HG03565 (cell line): ENCODE data around the gene RECQL5.

Experiments used
- ATAC-seq: cut with Tn5 transposase; IDR thresholded peaks from one replicate; pipeline ENCODE4 v1.9.1; 2021; ENCODE audit warnings: mild to moderate bottlenecking, moderate library complexity; ENCODE audit not compliant: unreplicated experiment

The RECQL5 gene

GRCh38 chr17:75619506-75620431 is 47.2 kb downstream of the RECQL5 start:
- no peak for ATAC-seq

- no peak for ATAC-seq
Measured at GRCh38 chr17:75617675-75618074, 49.3 kb downstream of the RECQL5 start.

GRCh38 chr17:75617218-75617617 is 49.7 kb downstream of the RECQL5 start:
- no peak for ATAC-seq

- no peak for ATAC-seq
Measured at GRCh38 chr17:75616521-75617122, 50.3 kb downstream of the RECQL5 start.

GRCh38 chr17:75615301-75615700 is 51.7 kb downstream of the RECQL5 start:
- ATAC-seq, result no peak

- ATAC-seq, result no peak
Measured at GRCh38 chr17:75614556-75615270, 52.2 kb downstream of the RECQL5 start.

- ATAC-seq, result no peak
Measured at GRCh38 chr17:75614006-75614405, 52.9 kb downstream of the RECQL5 start.

- no peak for ATAC-seq
Measured at GRCh38 chr17:75612906-75613626, 53.9 kb downstream of the RECQL5 start.

- ATAC-seq, result no peak
Measured at GRCh38 chr17:75611851-75612429, 55.0 kb downstream of the RECQL5 start.

- ATAC-seq, result no peak
Measured at GRCh38 chr17:75610103-75610984, 56.6 kb downstream of the RECQL5 start.

GRCh38 chr17:75607086-75607485 is 59.9 kb downstream of the RECQL5 start:
- no peak for ATAC-seq

- ATAC-seq, result no peak
Measured at GRCh38 chr17:75605790-75606189, 61.2 kb downstream of the RECQL5 start.

GRCh38 chr17:75604034-75604695 is 62.8 kb downstream of the RECQL5 start:
- no peak for ATAC-seq

GRCh38 chr17:75603123-75603522 is 63.8 kb downstream of the RECQL5 start:
- ATAC-seq, result no peak

GRCh38 chr17:75602644-75603043 is 64.3 kb downstream of the RECQL5 start:
- ATAC-seq, result no peak

GRCh38 chr17:75601057-75601987 is 65.6 kb downstream of the RECQL5 start:
- ATAC-seq, result no peak

- no peak for ATAC-seq
Measured at GRCh38 chr17:75596320-75597087, 70.5 kb downstream of the RECQL5 start.
